ENCODE data around the gene SNX9.

DNA sequence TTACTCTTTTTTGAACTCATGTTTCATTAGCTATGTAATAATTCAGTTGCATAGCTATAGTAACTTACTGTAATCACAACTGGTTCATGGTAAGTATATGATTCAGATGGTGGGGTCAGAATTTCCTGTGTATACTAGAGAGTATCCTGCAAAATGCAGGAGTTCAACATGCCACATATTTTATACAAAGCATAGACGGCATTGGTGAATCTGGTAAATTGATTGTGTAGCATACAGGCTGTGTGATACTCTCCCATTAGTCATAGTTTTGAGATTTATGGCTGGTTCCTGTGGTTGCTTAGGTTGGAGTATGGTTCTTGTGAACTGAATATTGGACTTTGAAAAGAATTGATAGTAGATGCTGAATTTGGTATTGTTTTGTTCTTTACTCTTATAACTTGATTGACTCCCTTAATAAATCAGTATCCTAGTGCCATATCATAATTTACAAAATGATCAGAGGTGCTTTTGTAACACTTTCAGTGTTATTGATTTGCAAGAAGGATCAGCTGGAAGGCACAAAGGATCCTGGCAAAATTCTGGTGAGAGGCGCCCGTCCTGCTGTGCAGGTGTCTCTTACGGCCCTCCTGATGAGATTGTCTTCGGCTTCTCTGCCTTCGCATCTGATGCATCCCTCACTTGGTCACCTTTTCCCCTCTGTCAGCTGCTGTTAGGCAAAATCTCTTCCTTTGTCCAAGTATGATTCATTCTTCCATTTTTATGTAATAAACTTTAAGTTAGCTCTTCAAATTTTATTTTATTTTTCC lies 22.6 kb downstream of the SNX9 start:
- TF ChIP-seq EZH2 (IDR thresholded peaks at IDR 0.05; ENCODE audit: low read depth, low read length, severe bottlenecking) (no peak), SAP30 (IDR thresholded peaks at IDR 0.05; ENCODE audit: insufficient read depth, insufficient replicate concordance, low read length) (no peak), TCF12 (IDR thresholded peaks at IDR 0.05; ENCODE audit: low read depth, low read length) (no peak), TBP (IDR thresholded peaks at IDR 0.05; ENCODE audit: low read depth, low read length) (no peak), POLR2A (IDR thresholded peaks at IDR 0.05; ENCODE audit: control extremely low read depth in 1 of 2, low read depth in 2 of 2, low read length in 2 of 2) (no peak), CEBPB (IDR thresholded peaks at IDR 0.05; ENCODE audit: low read depth, low read length) (no peak), CTBP2 (IDR thresholded peaks at IDR 0.05; ENCODE audit: borderline replicate concordance, insufficient read depth, insufficient read length, low read length) (no peak), RFX5 (IDR thresholded peaks at IDR 0.05; ENCODE audit: borderline replicate concordance, low read depth, low read length) (no peak), EP300 (IDR thresholded peaks at IDR 0.05; ENCODE audit: borderline replicate concordance in 1 of 2, low read depth in 2 of 2, low read length in 2 of 2) (no peak)
- TF ChIP-seq, protein P1, sequence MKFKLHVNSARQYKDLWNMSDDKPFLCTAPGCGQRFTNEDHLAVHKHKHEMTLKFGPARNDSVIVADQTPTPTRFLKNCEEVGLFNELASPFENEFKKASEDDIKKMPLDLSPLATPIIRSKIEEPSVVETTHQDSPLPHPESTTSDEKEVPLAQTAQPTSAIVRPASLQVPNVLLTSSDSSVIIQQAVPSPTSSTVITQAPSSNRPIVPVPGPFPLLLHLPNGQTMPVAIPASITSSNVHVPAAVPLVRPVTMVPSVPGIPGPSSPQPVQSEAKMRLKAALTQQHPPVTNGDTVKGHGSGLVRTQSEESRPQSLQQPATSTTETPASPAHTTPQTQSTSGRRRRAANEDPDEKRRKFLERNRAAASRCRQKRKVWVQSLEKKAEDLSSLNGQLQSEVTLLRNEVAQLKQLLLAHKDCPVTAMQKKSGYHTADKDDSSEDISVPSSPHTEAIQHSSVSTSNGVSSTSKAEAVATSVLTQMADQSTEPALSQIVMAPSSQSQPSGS (IDR thresholded peaks at IDR 0.05; ENCODE audit: low read length) = no peak
- TF ChIP-seq, protein P2, sequence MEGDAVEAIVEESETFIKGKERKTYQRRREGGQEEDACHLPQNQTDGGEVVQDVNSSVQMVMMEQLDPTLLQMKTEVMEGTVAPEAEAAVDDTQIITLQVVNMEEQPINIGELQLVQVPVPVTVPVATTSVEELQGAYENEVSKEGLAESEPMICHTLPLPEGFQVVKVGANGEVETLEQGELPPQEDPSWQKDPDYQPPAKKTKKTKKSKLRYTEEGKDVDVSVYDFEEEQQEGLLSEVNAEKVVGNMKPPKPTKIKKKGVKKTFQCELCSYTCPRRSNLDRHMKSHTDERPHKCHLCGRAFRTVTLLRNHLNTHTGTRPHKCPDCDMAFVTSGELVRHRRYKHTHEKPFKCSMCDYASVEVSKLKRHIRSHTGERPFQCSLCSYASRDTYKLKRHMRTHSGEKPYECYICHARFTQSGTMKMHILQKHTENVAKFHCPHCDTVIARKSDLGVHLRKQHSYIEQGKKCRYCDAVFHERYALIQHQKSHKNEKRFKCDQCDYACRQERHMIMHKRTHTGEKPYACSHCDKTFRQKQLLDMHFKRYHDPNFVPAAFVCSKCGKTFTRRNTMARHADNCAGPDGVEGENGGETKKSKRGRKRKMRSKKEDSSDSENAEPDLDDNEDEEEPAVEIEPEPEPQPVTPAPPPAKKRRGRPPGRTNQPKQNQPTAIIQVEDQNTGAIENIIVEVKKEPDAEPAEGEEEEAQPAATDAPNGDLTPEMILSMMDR (IDR thresholded peaks at IDR 0.05; ENCODE audit: control extremely low read depth in 1 of 3, insufficient read depth in 1 of 3, low read depth in 1 of 3, low read length in 3 of 3) = no peak

All from H1 (cell line).